ENCODE results near the gene MGLL.

DNA sequence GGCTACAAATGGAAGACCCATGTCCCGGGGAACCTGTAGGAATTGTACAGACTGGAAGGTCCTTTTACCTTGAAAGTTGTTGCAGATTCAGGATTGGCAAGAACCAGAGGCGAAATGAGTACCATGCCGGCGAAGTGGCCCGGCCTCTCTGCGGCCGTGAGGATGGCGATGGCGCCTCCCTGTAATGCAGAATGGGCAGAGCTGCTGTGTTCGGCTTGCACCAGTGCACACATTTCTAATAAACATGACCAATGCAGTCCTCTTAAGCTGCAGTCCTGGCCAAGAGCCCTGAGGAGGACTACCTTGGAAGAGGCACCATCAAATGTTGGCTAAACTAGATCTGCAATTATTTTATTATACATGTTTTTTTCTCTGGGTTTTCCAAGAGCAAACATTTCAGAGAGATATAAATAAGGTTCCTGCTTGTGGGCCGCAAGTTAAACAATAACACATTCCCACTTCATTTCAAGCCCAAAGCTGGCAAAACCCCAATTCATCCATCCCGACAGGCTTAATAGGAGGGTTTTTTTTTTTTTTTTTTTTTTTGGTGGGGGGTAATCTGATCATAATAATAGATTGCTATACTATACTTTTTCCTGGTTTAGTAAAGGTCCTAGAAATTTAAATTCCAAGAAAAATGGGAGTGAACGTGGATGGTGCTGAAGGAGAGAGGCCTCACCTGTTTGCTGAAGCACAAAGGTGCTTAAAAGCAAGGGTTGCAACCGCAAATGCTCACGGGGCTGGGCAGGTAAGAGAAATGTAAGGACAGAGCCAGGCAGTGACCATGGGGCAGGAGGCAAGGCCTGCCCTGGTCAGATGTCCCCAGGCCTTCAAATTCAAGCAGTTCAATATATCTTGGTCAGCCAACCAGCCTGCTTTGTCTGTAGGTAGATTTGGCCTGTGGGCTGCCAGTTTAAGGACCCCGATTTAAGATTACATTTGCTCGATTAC lies 101.1 kb downstream of the MGLL start:
- TF ChIP-seq POLR2A (IDR thresholded peaks at IDR 0.05) (no peak), POLR2AphosphoS5 (IDR thresholded peaks at IDR 0.05) (no peak)
- TF ChIP-seq, protein P1, sequence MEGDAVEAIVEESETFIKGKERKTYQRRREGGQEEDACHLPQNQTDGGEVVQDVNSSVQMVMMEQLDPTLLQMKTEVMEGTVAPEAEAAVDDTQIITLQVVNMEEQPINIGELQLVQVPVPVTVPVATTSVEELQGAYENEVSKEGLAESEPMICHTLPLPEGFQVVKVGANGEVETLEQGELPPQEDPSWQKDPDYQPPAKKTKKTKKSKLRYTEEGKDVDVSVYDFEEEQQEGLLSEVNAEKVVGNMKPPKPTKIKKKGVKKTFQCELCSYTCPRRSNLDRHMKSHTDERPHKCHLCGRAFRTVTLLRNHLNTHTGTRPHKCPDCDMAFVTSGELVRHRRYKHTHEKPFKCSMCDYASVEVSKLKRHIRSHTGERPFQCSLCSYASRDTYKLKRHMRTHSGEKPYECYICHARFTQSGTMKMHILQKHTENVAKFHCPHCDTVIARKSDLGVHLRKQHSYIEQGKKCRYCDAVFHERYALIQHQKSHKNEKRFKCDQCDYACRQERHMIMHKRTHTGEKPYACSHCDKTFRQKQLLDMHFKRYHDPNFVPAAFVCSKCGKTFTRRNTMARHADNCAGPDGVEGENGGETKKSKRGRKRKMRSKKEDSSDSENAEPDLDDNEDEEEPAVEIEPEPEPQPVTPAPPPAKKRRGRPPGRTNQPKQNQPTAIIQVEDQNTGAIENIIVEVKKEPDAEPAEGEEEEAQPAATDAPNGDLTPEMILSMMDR (IDR thresholded peaks at IDR 0.05 in 8 of 11, conservative IDR thresholded peaks at IDR 0.05 in 3 of 11) = no peak
